ENCODE results near the gene CLSTN2.

- TF ChIP-seq RAD21 (IDR thresholded peaks at IDR 0.05; ENCODE audit: low read length) (no peak), CTCF (conservative IDR thresholded peaks at IDR 0.05; ENCODE audit: low read depth, low read length) (no peak), POLR2A (IDR thresholded peaks at IDR 0.05; ENCODE audit: low read depth, low read length) (no peak), SMC3 (IDR thresholded peaks at IDR 0.05; ENCODE audit: low read depth, low read length) (no peak)
These were observed 566.9 kb downstream of the CLSTN2 start for GRCh38 chr3:140501770-140502364.

Measured in IMR-90 (cell line).